Measurements from ENCODE around the gene RP9.

DNA sequence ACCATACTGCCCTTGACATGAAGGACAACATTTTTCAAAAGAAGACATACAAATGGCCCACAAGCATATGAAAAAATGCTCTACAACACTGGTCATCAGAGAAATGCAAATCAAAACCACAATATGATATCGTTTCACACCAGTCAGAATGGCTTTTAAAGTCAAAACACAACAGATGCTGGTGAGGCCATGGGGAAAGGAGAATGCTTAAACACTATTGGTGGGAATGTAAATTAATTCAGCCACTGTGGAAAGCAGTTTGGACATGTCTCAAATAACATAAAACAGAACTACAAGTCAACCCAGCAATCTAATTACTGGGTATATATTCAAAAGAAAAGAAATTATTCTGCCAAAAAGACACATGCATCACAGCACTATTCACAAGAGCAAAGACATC is 42.4 kb downstream of the RP9 start:
- TF ChIP-seq, protein P1, sequence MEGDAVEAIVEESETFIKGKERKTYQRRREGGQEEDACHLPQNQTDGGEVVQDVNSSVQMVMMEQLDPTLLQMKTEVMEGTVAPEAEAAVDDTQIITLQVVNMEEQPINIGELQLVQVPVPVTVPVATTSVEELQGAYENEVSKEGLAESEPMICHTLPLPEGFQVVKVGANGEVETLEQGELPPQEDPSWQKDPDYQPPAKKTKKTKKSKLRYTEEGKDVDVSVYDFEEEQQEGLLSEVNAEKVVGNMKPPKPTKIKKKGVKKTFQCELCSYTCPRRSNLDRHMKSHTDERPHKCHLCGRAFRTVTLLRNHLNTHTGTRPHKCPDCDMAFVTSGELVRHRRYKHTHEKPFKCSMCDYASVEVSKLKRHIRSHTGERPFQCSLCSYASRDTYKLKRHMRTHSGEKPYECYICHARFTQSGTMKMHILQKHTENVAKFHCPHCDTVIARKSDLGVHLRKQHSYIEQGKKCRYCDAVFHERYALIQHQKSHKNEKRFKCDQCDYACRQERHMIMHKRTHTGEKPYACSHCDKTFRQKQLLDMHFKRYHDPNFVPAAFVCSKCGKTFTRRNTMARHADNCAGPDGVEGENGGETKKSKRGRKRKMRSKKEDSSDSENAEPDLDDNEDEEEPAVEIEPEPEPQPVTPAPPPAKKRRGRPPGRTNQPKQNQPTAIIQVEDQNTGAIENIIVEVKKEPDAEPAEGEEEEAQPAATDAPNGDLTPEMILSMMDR (conservative IDR thresholded peaks at IDR 0.05; ENCODE audit: low read depth, low read length): no peak
- TF ChIP-seq POLR2A (IDR thresholded peaks at IDR 0.05; ENCODE audit: low read depth, low read length): no peak
- no peak for TF ChIP-seq MAFK (IDR thresholded peaks at IDR 0.05; ENCODE audit: low read depth, low read length)
- no peak for TF ChIP-seq RAD21 (IDR thresholded peaks at IDR 0.05; ENCODE audit: low read length)
- no peak for TF ChIP-seq RCOR1 (IDR thresholded peaks at IDR 0.05; ENCODE audit: insufficient replicate concordance, low read length)
- TF ChIP-seq SMC3 (IDR thresholded peaks at IDR 0.05; ENCODE audit: low read depth, low read length): no peak
- no peak for TF ChIP-seq MXI1 (IDR thresholded peaks at IDR 0.05; ENCODE audit: borderline replicate concordance, low read depth, low read length)
- no peak for TF ChIP-seq MAZ (IDR thresholded peaks at IDR 0.05; ENCODE audit: borderline replicate concordance, low read depth, low read length)
- no peak for TF ChIP-seq NFE2L2 (IDR thresholded peaks at IDR 0.05; ENCODE audit: low read depth, low read length)
- no peak for TF ChIP-seq CEBPB (IDR thresholded peaks at IDR 0.05; ENCODE audit: low read depth, low read length)
- no peak for TF ChIP-seq FOS (IDR thresholded peaks at IDR 0.05; ENCODE audit: low read depth, low read length)
- TF ChIP-seq, protein P2, sequence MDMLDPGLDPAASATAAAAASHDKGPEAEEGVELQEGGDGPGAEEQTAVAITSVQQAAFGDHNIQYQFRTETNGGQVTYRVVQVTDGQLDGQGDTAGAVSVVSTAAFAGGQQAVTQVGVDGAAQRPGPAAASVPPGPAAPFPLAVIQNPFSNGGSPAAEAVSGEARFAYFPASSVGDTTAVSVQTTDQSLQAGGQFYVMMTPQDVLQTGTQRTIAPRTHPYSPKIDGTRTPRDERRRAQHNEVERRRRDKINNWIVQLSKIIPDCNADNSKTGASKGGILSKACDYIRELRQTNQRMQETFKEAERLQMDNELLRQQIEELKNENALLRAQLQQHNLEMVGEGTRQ (IDR thresholded peaks at IDR 0.05; ENCODE audit: low read depth, low read length): no peak
- TF ChIP-seq BHLHE40 (IDR thresholded peaks at IDR 0.05; ENCODE audit: low read depth, low read length): no peak
